ENCODE results near the gene VAMP3.

Gene VAMP3

GRCh38 chr1:7770997-7771822 is at the start of gene VAMP3:
TSS of gene VAMP3 (plus strand) at chr1:7771296. CDS start at chr1:7771384, 88 bp downstream.
- DNase-seq = peak; percentile 69 to 71

DNA sequence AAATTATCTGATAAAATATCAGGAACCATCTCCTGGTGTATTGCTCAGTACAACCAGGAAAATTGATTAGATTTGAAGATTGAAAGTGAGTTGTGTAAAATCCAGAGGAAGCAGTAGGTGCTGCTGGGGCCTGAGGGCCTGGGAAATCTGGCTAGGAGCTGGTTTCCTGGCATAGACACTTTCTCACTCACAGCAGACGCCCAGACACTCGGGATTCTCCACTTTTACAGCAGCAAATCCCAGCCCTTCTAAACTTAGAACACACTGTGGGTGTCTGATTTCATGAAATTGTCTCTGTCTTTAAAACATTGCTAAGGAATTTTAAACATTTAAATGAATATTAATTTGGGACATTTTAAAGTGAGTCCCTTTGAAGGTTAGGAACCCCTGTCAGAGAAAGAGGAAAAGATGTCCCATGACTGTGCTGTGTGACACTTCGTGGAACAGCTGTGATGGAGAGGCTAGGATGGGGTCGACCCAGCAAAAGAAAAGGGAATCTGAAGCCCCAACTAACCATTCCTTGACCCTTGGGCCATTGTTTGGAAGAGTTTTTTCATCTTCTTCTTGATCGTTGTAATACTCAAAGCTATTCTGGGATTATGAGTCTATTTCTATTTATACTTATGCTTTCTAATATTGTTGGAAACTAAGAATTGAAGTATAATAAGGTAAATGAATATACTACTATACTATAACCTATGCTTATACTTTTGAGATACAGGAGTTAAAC is 49.0 kb upstream of the VAMP3 start:
- no peak for DNase-seq

DNA sequence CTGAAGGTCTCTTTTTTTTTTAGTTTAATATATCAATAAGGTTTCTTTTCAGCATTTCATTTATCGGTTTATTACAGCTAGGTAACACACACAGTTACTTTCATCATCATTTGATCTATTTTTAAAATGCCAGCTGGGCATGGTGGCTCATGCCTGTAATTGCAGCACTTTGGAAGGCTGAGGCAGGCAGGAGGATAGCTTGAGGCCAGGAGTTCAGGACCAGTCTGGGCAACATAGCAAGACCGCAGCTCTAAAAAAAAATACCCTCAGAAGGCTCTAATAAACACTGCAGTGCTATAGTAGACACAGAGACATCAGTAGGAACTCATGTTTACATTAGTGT is 48.5 kb upstream of the VAMP3 start:
- DNase-seq = no peak

DNA sequence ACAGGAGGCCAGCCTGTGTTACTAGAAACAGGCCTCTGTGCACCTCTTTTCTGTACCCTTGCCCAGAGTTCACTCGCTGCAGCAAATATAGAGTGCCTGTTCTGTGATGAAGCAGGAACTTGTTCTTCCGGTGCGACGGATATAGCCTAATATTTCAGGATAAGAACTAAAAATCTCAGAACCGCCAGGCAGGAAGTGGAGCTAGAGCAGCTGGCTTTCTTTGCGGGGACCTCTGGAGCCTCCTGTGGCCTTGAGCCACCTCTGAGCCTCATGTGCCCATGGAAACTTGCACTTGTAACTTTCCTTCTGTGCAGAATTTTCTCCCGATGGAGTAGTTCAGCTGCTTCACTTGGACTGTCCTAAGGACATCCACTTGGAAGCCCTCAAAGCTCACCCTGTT is 44.5 kb upstream of the VAMP3 start:
- no peak for DNase-seq

- DNase-seq = no peak
Measured at GRCh38 chr1:7727809-7728471, 43.2 kb upstream of the VAMP3 start.

DNA sequence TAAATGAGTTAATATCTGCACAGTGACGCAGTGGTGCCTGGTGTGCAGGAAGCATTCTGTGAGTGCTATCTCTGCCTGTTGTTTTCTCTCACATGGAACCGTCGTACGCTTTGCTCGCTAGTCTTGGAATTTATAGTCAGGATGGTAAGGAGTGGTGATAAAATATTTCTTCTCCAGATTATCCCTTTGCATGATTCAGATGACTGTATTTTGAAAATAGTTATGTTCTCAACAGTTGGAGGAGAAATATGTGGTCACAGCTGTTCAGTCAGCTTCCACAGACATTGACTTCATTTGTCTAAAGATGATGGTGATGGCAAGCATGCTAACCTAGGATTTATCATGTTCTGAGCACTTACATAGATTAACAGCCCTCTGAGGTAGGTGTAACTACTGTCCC is 41.3 kb upstream of the VAMP3 start:
- DNase-seq = no peak

DNA sequence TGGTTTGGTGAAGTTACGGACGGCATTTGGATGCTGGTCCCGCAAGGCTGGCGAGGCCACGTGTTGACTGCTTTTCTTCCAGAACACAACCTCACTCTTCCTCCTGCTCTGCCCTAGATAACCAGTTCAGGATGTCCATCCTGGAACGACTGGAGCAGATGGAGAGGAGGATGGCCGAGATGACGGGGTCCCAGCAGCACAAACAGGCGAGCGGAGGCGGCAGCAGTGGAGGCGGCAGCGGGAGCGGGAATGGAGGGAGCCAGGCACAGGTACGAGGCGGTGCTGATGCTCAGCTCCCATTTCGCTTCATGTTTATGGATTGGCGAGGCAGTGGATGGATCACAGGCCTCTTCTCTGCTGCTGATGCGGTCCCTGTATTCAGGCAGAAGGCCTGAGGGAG is 38.8 kb upstream of the VAMP3 start:
- no peak for DNase-seq

DNA sequence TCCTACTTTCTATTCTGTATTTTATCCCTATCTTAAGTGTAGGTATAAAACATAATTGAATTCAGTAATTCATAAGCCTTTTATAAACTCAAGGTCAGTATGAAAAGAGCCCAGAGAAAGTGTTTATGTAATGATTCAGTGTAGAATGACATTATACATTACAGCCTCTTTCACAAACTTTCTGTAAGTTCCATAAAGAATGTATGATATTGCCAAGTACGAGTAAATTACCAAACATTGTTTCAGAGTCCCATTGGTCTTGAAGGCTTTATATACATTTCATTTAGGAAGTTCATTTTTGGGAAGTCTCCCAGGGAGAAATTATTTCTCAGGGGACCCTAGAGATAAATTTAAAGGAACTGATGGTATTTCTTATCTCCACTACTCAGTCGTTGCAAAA is 37.8 kb upstream of the VAMP3 start:
- no peak for DNase-seq

DNA sequence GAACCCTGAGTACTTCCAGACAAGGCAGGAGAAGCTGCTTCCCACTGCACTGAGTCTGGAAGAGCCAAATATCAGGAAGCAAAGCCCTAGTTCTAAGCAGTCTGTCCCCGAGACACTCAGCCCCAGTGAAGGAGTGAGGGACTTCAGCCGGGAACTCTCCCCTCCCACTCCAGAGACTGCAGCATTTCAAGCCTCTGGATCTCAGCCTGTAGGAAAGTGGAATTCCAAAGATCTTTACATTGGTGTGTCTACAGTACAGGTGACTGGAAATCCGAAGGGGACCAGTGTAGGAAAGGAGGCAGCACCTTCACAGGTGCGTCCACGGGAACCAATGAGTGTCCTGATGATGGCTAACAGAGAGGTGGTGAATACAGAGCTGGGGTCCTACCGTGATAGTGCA is 33.1 kb upstream of the VAMP3 start:
- DNase-seq = no peak

DNA sequence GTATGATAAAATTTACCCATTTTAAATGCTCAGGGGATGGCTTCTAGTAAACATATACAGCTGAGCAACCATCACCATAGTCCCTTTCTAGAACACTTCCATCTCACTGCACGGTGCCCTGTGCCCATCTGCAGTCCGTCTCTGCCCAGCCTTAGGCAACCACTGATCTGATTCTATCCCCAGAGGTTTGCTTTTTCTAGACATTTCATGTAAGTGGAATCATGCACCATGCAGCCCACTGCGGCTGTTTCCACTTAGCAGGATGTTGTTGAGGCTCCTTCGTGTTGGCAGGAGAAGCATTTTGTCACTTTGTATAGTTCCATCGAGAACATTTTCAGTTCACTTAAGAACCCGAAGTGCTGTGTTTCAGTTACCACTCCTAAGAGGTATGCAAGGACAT is 27.8 kb upstream of the VAMP3 start:
- DNase-seq = no peak

- DNase-seq = no peak
Measured at GRCh38 chr1:7744882-7745281, 26.2 kb upstream of the VAMP3 start.

GRCh38 chr1:7745783-7746182 is 25.3 kb upstream of the VAMP3 start:
- DNase-seq = no peak

- no peak for DNase-seq
Measured at GRCh38 chr1:7747605-7748004, 23.5 kb upstream of the VAMP3 start.

GRCh38 chr1:7749126-7749525 is 22.0 kb upstream of the VAMP3 start:
- DNase-seq = no peak

- no peak for DNase-seq
Measured at GRCh38 chr1:7751174-7751573, 19.9 kb upstream of the VAMP3 start.

- peak; percentile 52 to 70 for DNase-seq
Measured at GRCh38 chr1:7752512-7753417, 18.3 kb upstream of the VAMP3 start.

- DNase-seq = no peak
Measured at GRCh38 chr1:7753641-7754040, 17.5 kb upstream of the VAMP3 start.

- no peak for DNase-seq
Measured at GRCh38 chr1:7754234-7754633, 16.9 kb upstream of the VAMP3 start.

- no peak for DNase-seq
Measured at GRCh38 chr1:7755448-7755847, 15.6 kb upstream of the VAMP3 start.

- DNase-seq = no peak
Measured at GRCh38 chr1:7760245-7760644, 10.9 kb upstream of the VAMP3 start.

DNA sequence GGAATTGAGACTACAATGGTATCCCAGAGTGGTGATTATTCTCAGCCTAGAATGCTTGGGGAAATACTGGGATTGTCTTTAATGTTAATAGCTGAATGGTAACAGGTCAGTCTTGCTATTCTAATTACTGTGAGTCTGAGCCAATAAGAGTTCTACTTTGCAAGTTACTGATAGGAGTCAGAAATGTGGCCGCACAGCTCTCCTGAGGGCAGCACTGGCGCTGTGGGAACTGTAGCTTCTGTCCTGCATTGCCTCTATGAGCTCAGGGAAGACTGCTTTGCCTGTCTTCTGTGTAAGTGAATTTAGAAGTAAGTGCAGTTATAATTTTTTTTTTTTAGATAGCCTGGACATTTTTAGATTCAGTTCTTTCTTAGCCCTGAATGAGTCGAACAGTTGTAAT is 10.0 kb upstream of the VAMP3 start:
- no peak for DNase-seq

GRCh38 chr1:7767176-7767575 is 3.9 kb upstream of the VAMP3 start:
- DNase-seq = no peak

- no peak for DNase-seq
Measured at GRCh38 chr1:7768583-7768982, 2.5 kb upstream of the VAMP3 start.
